ENCODE data around the gene CNNM3.
"Not testable (repeated sequence)": the region's sequence is repeated elsewhere in the genome, so short reads cannot be mapped to it uniquely, and the experiment has no call there.

Gene CNNM3

GRCh38 chr2:96859681-96860064, 43.6 kb downstream of the CNNM3 start:
- Histone ChIP-seq H3K4me2 (ENCODE audit: low read length) (no peak overlapping the region), H3K27me3 (ENCODE audit: insufficient read depth, low read length, poor library complexity) (no peaks in the 10 kb centered on the region), H3K4me1 (ENCODE audit: control insufficient read depth, low read depth, low read length) (peaks cover 5% of the 10 kb centered on the region), H2AK5ac (ENCODE audit: low read length) (no peak overlapping the region), H3K9ac (ENCODE audit: low read length) (no peak overlapping the region), H3K23ac (ENCODE audit: low read length) (no peak overlapping the region), H3K79me1 (ENCODE audit: low read length) (peaks cover 6% of the 10 kb centered on the region), H3K4ac (ENCODE audit: low read depth, low read length) (no peak overlapping the region), H3K36me3 (ENCODE audit: control insufficient read depth, insufficient read depth, low read length) (peaks cover 27% of the 10 kb centered on the region), H3K18ac (ENCODE audit: low read length) (no peak overlapping the region), H3K56ac (ENCODE audit: low read length) (no peak overlapping the region), H3K4me3 (ENCODE audit: low read length) (no peak overlapping the region), H2BK15ac (replicated peaks; ENCODE audit: low read depth) (no peak overlapping the region), H3K79me2 (ENCODE audit: control insufficient read depth, insufficient read depth, low read length) (no peaks in the 10 kb centered on the region), H3K27ac (ENCODE audit: low read depth, low read length) (no peak overlapping the region), H2BK120ac (ENCODE audit: low read depth, low read length) (no peak overlapping the region), H4K5ac (ENCODE audit: low read length) (no peak overlapping the region), H4K8ac (ENCODE audit: low read depth, low read length) (no peak overlapping the region), H2BK5ac (ENCODE audit: low read length) (no peak overlapping the region)
- WGBS (ENCODE audit: extremely low coverage, insufficient coverage, low lambda C conversion rate) = 100% methylated on average over 1 of the region's 4 CpGs
- no peak for DNase-seq

GRCh38 chr2:96860065-96861029, 44.3 kb downstream of the CNNM3 start:
- Histone ChIP-seq H3K79me2 (ENCODE audit: control insufficient read depth, insufficient read depth, low read length) (peaks cover 2% of the 10 kb centered on the region), H3K4me1 (ENCODE audit: control insufficient read depth, low read depth, low read length) (peaks cover 5% of the 10 kb centered on the region), H3K36me3 (ENCODE audit: control insufficient read depth, insufficient read depth, low read length) (peaks cover 30% of the 10 kb centered on the region), H2BK5ac (ENCODE audit: low read length) (no peak overlapping the region), H2BK120ac (ENCODE audit: low read depth, low read length) (no peak overlapping the region), H3K4me3 (ENCODE audit: low read length) (no peak overlapping the region), H4K8ac (ENCODE audit: low read depth, low read length) (no peak overlapping the region), H3K9ac (ENCODE audit: low read length) (no peak overlapping the region), H3K23ac (ENCODE audit: low read length) (no peak overlapping the region), H3K27ac (ENCODE audit: low read depth, low read length) (no peak overlapping the region), H2BK15ac (replicated peaks; ENCODE audit: low read depth) (no peak overlapping the region), H3K4ac (ENCODE audit: low read depth, low read length) (no peak overlapping the region), H3K56ac (ENCODE audit: low read length) (no peak overlapping the region), H3K79me1 (ENCODE audit: low read length) (peaks cover 6% of the 10 kb centered on the region), H3K27me3 (ENCODE audit: insufficient read depth, low read length, poor library complexity) (no peaks in the 10 kb centered on the region), H2AK5ac (ENCODE audit: low read length) (no peak overlapping the region), H4K5ac (ENCODE audit: low read length) (no peak overlapping the region), H3K18ac (ENCODE audit: low read length) (no peak overlapping the region), H3K4me2 (ENCODE audit: low read length) (no peak overlapping the region)
- no CpG with 5 or more reads among the region's 38 CpGs for WGBS (ENCODE audit: extremely low coverage, insufficient coverage, low lambda C conversion rate)
- DNase-seq = no peak

GRCh38 chr2:96861074-96861473, 45.0 kb downstream of the CNNM3 start:
- Histone ChIP-seq H3K4ac (ENCODE audit: low read depth, low read length) (no peak overlapping the region), H2AK5ac (ENCODE audit: low read length) (no peak overlapping the region), H3K9ac (ENCODE audit: low read length) (no peak overlapping the region), H3K4me2 (ENCODE audit: low read length) (no peak overlapping the region), H2BK120ac (ENCODE audit: low read depth, low read length) (no peak overlapping the region), H4K5ac (ENCODE audit: low read length) (no peak overlapping the region), H3K79me1 (ENCODE audit: low read length) (peaks cover 12% of the 10 kb centered on the region), H3K27me3 (ENCODE audit: insufficient read depth, low read length, poor library complexity) (no peaks in the 10 kb centered on the region), H3K36me3 (ENCODE audit: control insufficient read depth, insufficient read depth, low read length) (peaks cover 34% of the 10 kb centered on the region), H3K18ac (ENCODE audit: low read length) (no peak overlapping the region), H3K56ac (ENCODE audit: low read length) (no peak overlapping the region), H4K8ac (ENCODE audit: low read depth, low read length) (no peak overlapping the region), H2BK5ac (ENCODE audit: low read length) (no peak overlapping the region), H3K79me2 (ENCODE audit: control insufficient read depth, insufficient read depth, low read length) (peaks cover 6% of the 10 kb centered on the region), H3K23ac (ENCODE audit: low read length) (no peak overlapping the region), H3K4me1 (ENCODE audit: control insufficient read depth, low read depth, low read length) (peaks cover 5% of the 10 kb centered on the region), H3K4me3 (ENCODE audit: low read length) (no peak overlapping the region), H2BK15ac (replicated peaks; ENCODE audit: low read depth) (no peak overlapping the region), H3K27ac (ENCODE audit: low read depth, low read length) (no peak overlapping the region)
- WGBS (ENCODE audit: extremely low coverage, insufficient coverage, low lambda C conversion rate) = no CpG with 5 or more reads among the region's 17 CpGs
- DNase-seq = no peak

GRCh38 chr2:96863056-96863455, 47.0 kb downstream of the CNNM3 start:
- H3K9ac ChIP-seq (ENCODE audit: low read length); H3K27me3 ChIP-seq (ENCODE audit: insufficient read depth, low read length, poor library complexity); H3K4me3 ChIP-seq (ENCODE audit: low read length); H2BK5ac ChIP-seq (ENCODE audit: low read length); H4K8ac ChIP-seq (ENCODE audit: low read depth, low read length); H3K23ac ChIP-seq (ENCODE audit: low read length); DNase-seq; H3K27ac ChIP-seq (ENCODE audit: low read depth, low read length); H3K56ac ChIP-seq (ENCODE audit: low read length); H2BK120ac ChIP-seq (ENCODE audit: low read depth, low read length); H3K4me1 ChIP-seq (ENCODE audit: control insufficient read depth, low read depth, low read length); H3K4me2 ChIP-seq (ENCODE audit: low read length); H3K18ac ChIP-seq (ENCODE audit: low read length); H3K4ac ChIP-seq (ENCODE audit: low read depth, low read length); H4K5ac ChIP-seq (ENCODE audit: low read length); H2BK15ac ChIP-seq (replicated peaks; ENCODE audit: low read depth); H2AK5ac ChIP-seq (ENCODE audit: low read length): not testable (repeated sequence)
- no CpG with 5 or more reads among the region's 4 CpGs for WGBS (ENCODE audit: extremely low coverage, insufficient coverage, low lambda C conversion rate)
- Histone ChIP-seq H3K79me1 (ENCODE audit: low read length) (peaks cover 29% of the 10 kb centered on the region), H3K36me3 (ENCODE audit: control insufficient read depth, insufficient read depth, low read length) (peaks cover 38% of the 10 kb centered on the region), H3K79me2 (ENCODE audit: control insufficient read depth, insufficient read depth, low read length) (peaks cover 26% of the 10 kb centered on the region)

GRCh38 chr2:96863575-96864342, 47.7 kb downstream of the CNNM3 start:
- no peak overlapping the region for H3K18ac ChIP-seq (ENCODE audit: low read length)
- no peak overlapping the region for H2AK5ac ChIP-seq (ENCODE audit: low read length)
- H3K36me3 ChIP-seq (ENCODE audit: control insufficient read depth, insufficient read depth, low read length) = peaks cover 38% of the 10 kb centered on the region
- H2BK15ac ChIP-seq (replicated peaks; ENCODE audit: low read depth) = no peak overlapping the region
- H3K4ac ChIP-seq (ENCODE audit: low read depth, low read length) = no peak overlapping the region
- no peaks in the 10 kb centered on the region for H3K27me3 ChIP-seq (ENCODE audit: insufficient read depth, low read length, poor library complexity)
- H4K8ac ChIP-seq (ENCODE audit: low read depth, low read length) = no peak overlapping the region
- peaks cover 5% of the 10 kb centered on the region for H3K4me1 ChIP-seq (ENCODE audit: control insufficient read depth, low read depth, low read length)
- H3K4me2 ChIP-seq (ENCODE audit: low read length) = no peak overlapping the region
- H3K27ac ChIP-seq (ENCODE audit: low read depth, low read length) = no peak overlapping the region
- H2BK5ac ChIP-seq (ENCODE audit: low read length) = no peak overlapping the region
- no peak overlapping the region for H4K5ac ChIP-seq (ENCODE audit: low read length)
- H3K56ac ChIP-seq (ENCODE audit: low read length) = no peak overlapping the region
- no peak for DNase-seq
- WGBS (ENCODE audit: extremely low coverage, insufficient coverage, low lambda C conversion rate) = no CpG with 5 or more reads among the region's 19 CpGs
- peaks cover 29% of the 10 kb centered on the region for H3K79me1 ChIP-seq (ENCODE audit: low read length)
- no peak overlapping the region for H3K4me3 ChIP-seq (ENCODE audit: low read length)
- no peak overlapping the region for H3K23ac ChIP-seq (ENCODE audit: low read length)
- H3K9ac ChIP-seq (ENCODE audit: low read length) = no peak overlapping the region
- H3K79me2 ChIP-seq (ENCODE audit: control insufficient read depth, insufficient read depth, low read length) = peaks cover 31% of the 10 kb centered on the region
- H2BK120ac ChIP-seq (ENCODE audit: low read depth, low read length) = no peak overlapping the region

Data from mesendoderm (in vitro differentiated cells).